Stimulated activated CD8-positive, alpha-beta memory T cell treated with anti-CD3 and anti-CD28 coated beads, Interleukin-4, amount 100 ng/mL, for 48 hours (primary cell): ENCODE data around the gene ZNF205.
"Not testable (repeated sequence)": the region's sequence is repeated elsewhere in the genome, so short reads cannot be mapped to it uniquely, and the experiment has no call there.

ENCODE experiments used
- DNase-seq: peaks from one replicate; pipeline ENCODE4 v3.0.0-alpha.2; 2020

ZNF205 gene

GRCh38 chr16:3112058-3112880 is at the start of gene ZNF205:
ZNF205 (plus strand) TSS chr16:3112586; CDS start chr16:3113431, 845 bp downstream.
- DNase-seq: no peak

- DNase-seq: no peak
Observed at GRCh38 chr16:3063625-3064386, 48.6 kb upstream of the ZNF205 start.

- peak; percentile 85 for DNase-seq
Observed at GRCh38 chr16:3065069-3065741, 47.2 kb upstream of the ZNF205 start, which contains the start of gene IL32. IL32 (plus strand) TSS chr16:3065640; CDS start chr16:3065812, 172 bp downstream.

GRCh38 chr16:3065742-3066439 is 46.5 kb upstream of the ZNF205 start:
- DNase-seq: no peak

- no peak for DNase-seq
Observed at GRCh38 chr16:3066440-3066748, 46.0 kb upstream of the ZNF205 start.

- no peak for DNase-seq
Observed at GRCh38 chr16:3068487-3068886, 43.9 kb upstream of the ZNF205 start.

- not testable (repeated sequence) for DNase-seq
Observed at GRCh38 chr16:3069146-3069545, 43.2 kb upstream of the ZNF205 start.

GRCh38 chr16:3070608-3071111 is 41.7 kb upstream of the ZNF205 start:
- no peak for DNase-seq

- no peak for DNase-seq
Observed at GRCh38 chr16:3071655-3072054, 40.7 kb upstream of the ZNF205 start.

GRCh38 chr16:3072148-3072547 is 40.2 kb upstream of the ZNF205 start:
- not testable (repeated sequence) for DNase-seq

GRCh38 chr16:3072576-3073263 is 39.7 kb upstream of the ZNF205 start:
- DNase-seq: not testable (repeated sequence)

GRCh38 chr16:3073448-3073847 is 38.9 kb upstream of the ZNF205 start:
- DNase-seq: no peak

GRCh38 chr16:3074860-3075522 is 37.4 kb upstream of the ZNF205 start:
- peak; percentile 84 for DNase-seq

GRCh38 chr16:3075523-3075915 is 36.9 kb upstream of the ZNF205 start:
- no peak for DNase-seq

- not testable (repeated sequence) for DNase-seq
Observed at GRCh38 chr16:3075946-3076345, 36.4 kb upstream of the ZNF205 start.

GRCh38 chr16:3076577-3076976 is 35.8 kb upstream of the ZNF205 start:
- no peak for DNase-seq

GRCh38 chr16:3080024-3080423 is 32.4 kb upstream of the ZNF205 start:
- no peak for DNase-seq

GRCh38 chr16:3081957-3082356 is 30.4 kb upstream of the ZNF205 start:
- DNase-seq: not testable (repeated sequence)

GRCh38 chr16:3083408-3083807 is 29.0 kb upstream of the ZNF205 start:
- not testable (repeated sequence) for DNase-seq

GRCh38 chr16:3084491-3084890 is 27.9 kb upstream of the ZNF205 start:
- no peak for DNase-seq

GRCh38 chr16:3084969-3085670 is 27.3 kb upstream of the ZNF205 start:
- DNase-seq: no peak
